Esophagus squamous epithelium (tissue), 5 donors: ENCODE results near the gene DIABLO. TPM values are rescaled to one million over a fixed set of nuclear protein-coding genes. Genes with fewer than 3 reads are reported as not detected.

ENCODE experiments used
- DNase-seq: peaks from one replicate; lab custom pipeline; 2025; lab: John Stamatoyannopoulos, UW
- H3K27ac ChIP-seq, 4 donors: fragments of 200-600 bp; sonication (generic); one replicate each; pipeline ENCODE4 v1.5.1; 2016 to 2019; ENCODE audit warnings: mild to moderate bottlenecking in 1 of 4
- H3K27me3 ChIP-seq, 4 donors: fragments of 200-600 bp; sonication (generic); 1 replicate in 3 of 4; 2 replicates in 1 of 4; pipeline versions ENCODE4 v1.5.1 to v1.6.0; 2017 to 2021; ENCODE audit warnings: antibody characterized with exemption in 1 of 4
- H3K36me3 ChIP-seq, 3 donors: fragments of 200-600 bp; sonication (generic); one replicate each; pipeline ENCODE4 v1.5.1; 2016 to 2019
- H3K4me1 ChIP-seq, 3 donors: fragments of 200-600 bp; sonication (generic); one replicate each; pipeline ENCODE4 v1.5.1; 2017 to 2019
- H3K4me3 ChIP-seq, 4 donors: fragments of 200-600 bp; sonication (generic); 1 replicate in 3 of 4; 2 replicates in 1 of 4; pipeline ENCODE4 v1.5.1; 2016 to 2019; ENCODE audit warnings: mild to moderate bottlenecking in 2 of 4, moderate library complexity in 1 of 4
- H3K9me3 ChIP-seq, 3 donors: fragments of 200-600 bp; sonication (generic); one replicate each; pipeline ENCODE4 v1.5.1; 2016 to 2019
- CTCF ChIP-seq, 6 experiments: fragments of 450-650 bp in 4 of 6; fragments of 200-600 bp in 2 of 6; sonication (generic) in 2 of 6; IDR thresholded peaks; one replicate each; pipeline ENCODE4 v1.5.1; 2016 to 2019; ENCODE audit warnings: antibody characterized with exemption in 6 of 6, mild to moderate bottlenecking in 4 of 6, moderate library complexity in 4 of 6
- POLR2A ChIP-seq, 4 donors: fragments of 450-650 bp; IDR thresholded peaks; one replicate each; pipeline ENCODE4 v1.6.1; 2017; ENCODE audit warnings: antibody characterized with exemption in 4 of 4, mild to moderate bottlenecking in 4 of 4, moderate library complexity in 3 of 4
- WGBS, 2 donors: methylation state at CpG; one replicate each; pipeline ENCODE4 v1.1.5; 2018; 5-methylcytosine and 5-hydroxymethylcytosine counted together
- intact Hi-C: fragments of 100-400 bp; cut with DNase I; formaldehyde crosslinking; loops from one replicate; pipeline ENCODE4 v1.15.0; 2022
- total RNA-seq, 4 donors: library from RNA; depleted of rRNA; stranded (reverse); fragments of >200 nt; gene quantifications; one replicate each; pipeline ENCODE4 v1.1.0, GENCODE V29; 2016
- donor health status: DM: yes; HTN: yes; CAD: no.

The DIABLO gene
- total RNA-seq, 4 donors from 2014 or later = 21.6 to 50.0 (median 41.3) TPM

GRCh38 chr12:122166422-122167349 is 59.2 kb downstream of the DIABLO start:
- Histone ChIP-seq H3K4me3 (no peak overlapping the region), H3K27ac (no peak overlapping the region), H3K36me3 (no peaks in the 10 kb centered on the region), H3K9me3 (no peaks in the 10 kb centered on the region), H3K4me1 (no peaks in the 10 kb centered on the region), H3K27me3 (peaks cover 0 to 16% (median 0%) of the 10 kb centered on the region in 4 donors)
- TF ChIP-seq POLR2A (IDR thresholded peaks at IDR 0.05) (no peak), CTCF (IDR thresholded peaks at IDR 0.05) (no peak)
- intact Hi-C loops = no loop called here
- WGBS, 2 donors = 73 to 78% methylated on average over 15 to 17 of the region's 22 CpGs
- DNase-seq = no peak

- Histone ChIP-seq H3K27ac (no peak overlapping the region), H3K9me3 (no peaks in the 10 kb centered on the region), H3K4me1 (no peaks in the 10 kb centered on the region), H3K4me3 (no peak overlapping the region), H3K27me3 (peaks cover 0 to 8% (median 0%) of the 10 kb centered on the region in 4 donors), H3K36me3 (no peaks in the 10 kb centered on the region)
- DNase-seq = no peak
- intact Hi-C loops = no loop called here
- WGBS, 2 donors = 69 to 90% methylated on average over 3 of the region's 3 CpGs
- TF ChIP-seq POLR2A (IDR thresholded peaks at IDR 0.05) = no peak
- TF ChIP-seq CTCF (IDR thresholded peaks at IDR 0.05) = no peak
Observed at GRCh38 chr12:122162976-122163375, 62.9 kb downstream of the DIABLO start.

GRCh38 chr12:122161682-122162081 is 64.2 kb downstream of the DIABLO start:
- no peaks in the 10 kb centered on the region for H3K4me1 ChIP-seq
- H3K36me3 ChIP-seq = no peaks in the 10 kb centered on the region
- no peak for DNase-seq
- WGBS, 2 donors = 71 to 75% methylated on average over 8 of the region's 8 CpGs
- peaks cover 0 to 8% (median 0%) of the 10 kb centered on the region in 4 donors for H3K27me3 ChIP-seq
- no peak for TF ChIP-seq POLR2A (IDR thresholded peaks at IDR 0.05)
- TF ChIP-seq CTCF (IDR thresholded peaks at IDR 0.05) = no peak
- no peak overlapping the region for H3K27ac ChIP-seq
- H3K9me3 ChIP-seq = no peaks in the 10 kb centered on the region
- H3K4me3 ChIP-seq = no peak overlapping the region
- intact Hi-C loops = no loop called here

GRCh38 chr12:122160761-122161160 is 65.1 kb downstream of the DIABLO start:
- no peak overlapping the region for H3K27ac ChIP-seq
- no peaks in the 10 kb centered on the region for H3K9me3 ChIP-seq
- intact Hi-C loops = no loop called here
- TF ChIP-seq CTCF (IDR thresholded peaks at IDR 0.05) (no peak), POLR2A (IDR thresholded peaks at IDR 0.05) (no peak)
- no peaks in the 10 kb centered on the region for H3K36me3 ChIP-seq
- H3K27me3 ChIP-seq = peaks cover 0 to 7% (median 0%) of the 10 kb centered on the region in 4 donors
- no peak overlapping the region for H3K4me3 ChIP-seq
- WGBS, 2 donors = 80 to 90% methylated on average over 11 of the region's 11 CpGs
- no peak for DNase-seq
- no peaks in the 10 kb centered on the region for H3K4me1 ChIP-seq

- Histone ChIP-seq H3K27ac (no peak overlapping the region), H3K9me3 (no peaks in the 10 kb centered on the region), H3K36me3 (no peaks in the 10 kb centered on the region), H3K4me1 (no peaks in the 10 kb centered on the region), H3K27me3 (peaks cover 0 to 1% (median 0%) of the 10 kb centered on the region in 4 donors), H3K4me3 (no peak overlapping the region)
- no peak for DNase-seq
- intact Hi-C loops = no loop called here
- 78 to 79% methylated on average over 4 of the region's 4 CpGs for WGBS, 2 donors
- TF ChIP-seq CTCF (IDR thresholded peaks at IDR 0.05) (no peak), POLR2A (IDR thresholded peaks at IDR 0.05) (no peak)
Observed at GRCh38 chr12:122159882-122160281, 66.0 kb downstream of the DIABLO start.
